Gastroesophageal sphincter (tissue), 3 donors: ENCODE results near the gene ST6GALNAC6.

Experiments used
- POLR2AphosphoS5 ChIP-seq: sonication (generic); formaldehyde crosslinking; IDR thresholded peaks from one replicate; pipeline ENCODE4 v1.6.1; 2017; ENCODE audit warnings: antibody characterized with exemption
- TF ChIP-seq, protein P1 (sequence below), 4 experiments: fragments of 200-600 bp in 2 of 4; fragments of 450-650 bp in 2 of 4; sonication (generic) in 1 of 4; IDR thresholded peaks; one replicate each; pipeline ENCODE4 v1.5.1; 2017 to 2019; ENCODE audit warnings: antibody characterized with exemption in 4 of 4, mild to moderate bottlenecking in 2 of 4, moderate library complexity in 2 of 4

DNA sequence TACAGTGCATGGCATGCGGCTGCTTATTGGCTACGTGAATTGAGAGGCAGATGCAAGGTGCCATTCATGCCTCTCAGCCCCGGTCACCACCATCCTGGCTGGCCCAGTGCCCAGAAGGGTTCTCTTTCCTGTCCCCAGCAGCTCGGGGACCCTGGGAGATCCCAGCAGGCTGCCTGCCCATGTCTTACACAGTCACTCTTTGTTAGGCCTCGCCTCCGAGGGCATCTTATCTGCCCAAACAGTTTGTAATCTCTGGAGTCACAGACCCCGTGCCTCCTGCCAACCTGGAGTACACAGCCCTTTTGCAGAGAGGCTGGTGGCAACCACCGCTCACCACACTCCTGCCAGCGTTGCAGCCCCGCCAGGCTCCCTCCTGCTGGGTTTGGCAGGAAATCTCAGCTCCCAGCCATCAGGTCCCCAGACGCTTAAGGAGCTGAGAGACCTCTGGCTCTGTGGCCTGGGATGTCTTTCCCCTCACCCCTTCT, 14.9 kb downstream of the ST6GALNAC6 start:
- TF ChIP-seq, protein P1, sequence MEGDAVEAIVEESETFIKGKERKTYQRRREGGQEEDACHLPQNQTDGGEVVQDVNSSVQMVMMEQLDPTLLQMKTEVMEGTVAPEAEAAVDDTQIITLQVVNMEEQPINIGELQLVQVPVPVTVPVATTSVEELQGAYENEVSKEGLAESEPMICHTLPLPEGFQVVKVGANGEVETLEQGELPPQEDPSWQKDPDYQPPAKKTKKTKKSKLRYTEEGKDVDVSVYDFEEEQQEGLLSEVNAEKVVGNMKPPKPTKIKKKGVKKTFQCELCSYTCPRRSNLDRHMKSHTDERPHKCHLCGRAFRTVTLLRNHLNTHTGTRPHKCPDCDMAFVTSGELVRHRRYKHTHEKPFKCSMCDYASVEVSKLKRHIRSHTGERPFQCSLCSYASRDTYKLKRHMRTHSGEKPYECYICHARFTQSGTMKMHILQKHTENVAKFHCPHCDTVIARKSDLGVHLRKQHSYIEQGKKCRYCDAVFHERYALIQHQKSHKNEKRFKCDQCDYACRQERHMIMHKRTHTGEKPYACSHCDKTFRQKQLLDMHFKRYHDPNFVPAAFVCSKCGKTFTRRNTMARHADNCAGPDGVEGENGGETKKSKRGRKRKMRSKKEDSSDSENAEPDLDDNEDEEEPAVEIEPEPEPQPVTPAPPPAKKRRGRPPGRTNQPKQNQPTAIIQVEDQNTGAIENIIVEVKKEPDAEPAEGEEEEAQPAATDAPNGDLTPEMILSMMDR (IDR thresholded peaks at IDR 0.05), result no peak
- TF ChIP-seq POLR2AphosphoS5, result no peak
